G401 (cell line): ENCODE data around the gene ZNF646. TPM values are rescaled to one million over a fixed set of nuclear protein-coding genes. Genes with fewer than 3 reads are reported as not detected.

Experiments used
- DNase-seq: peaks from one replicate; pipeline ENCODE4 v3.0.0-alpha.2; 2015; ENCODE audit warnings: low spot score
- in situ Hi-C: cut with HindIII; loops from 2 replicates; pipeline ENCODE4 v1.10.0; 2016; ENCODE audit warnings: low sequenced_read_pairs, mixed read lengths
- total RNA-seq: library from RNA; depleted of rRNA; stranded (reverse); fragments of >200 nt; shearing (Covaris generic); gene quantifications from 2 replicates; pipeline ENCODE4 v1.2.3, GENCODE V29; 2014

Gene ZNF646
- total RNA-seq, 1 experiment from 2014 or later, result 21.2 TPM

- in situ Hi-C loops, result no loop called here
These were observed 10.2 kb upstream of the ZNF646 start for GRCh38 chr16:31063843-31064611.

DNA sequence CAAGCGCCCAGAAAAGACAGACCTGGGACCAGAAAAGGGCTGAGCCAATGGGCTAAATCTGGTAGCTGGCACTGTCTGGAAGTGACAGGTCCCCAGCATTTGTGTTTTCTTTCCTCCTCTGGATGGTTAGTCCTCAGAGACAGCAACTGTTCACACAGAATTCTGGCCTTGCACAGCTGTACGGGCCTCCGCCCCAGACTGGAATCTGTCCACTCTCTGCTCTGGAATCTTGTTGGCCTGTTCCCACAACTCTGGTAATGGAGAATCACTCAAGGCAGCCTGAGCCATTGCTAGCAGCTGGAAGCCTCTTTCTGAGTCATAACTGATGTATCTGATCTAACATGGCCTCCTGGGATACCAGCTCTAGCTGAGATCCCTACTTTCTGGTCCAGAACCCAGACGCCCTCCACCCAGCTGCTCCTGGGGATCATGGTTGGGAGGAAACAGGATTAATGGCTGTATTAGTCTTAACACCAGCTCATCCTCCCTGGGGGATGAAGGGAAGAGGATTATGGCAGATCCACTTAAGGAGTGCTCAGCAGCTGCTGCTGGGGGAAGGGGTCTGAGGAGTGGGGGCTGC lies 9.2 kb upstream of the ZNF646 start:
- in situ Hi-C loops, result no loop called here
- no peak for DNase-seq

More at GRCh38 chr16:31063843-31064611, 10.2 kb upstream of the ZNF646 start:
- no peak for DNase-seq

DNA sequence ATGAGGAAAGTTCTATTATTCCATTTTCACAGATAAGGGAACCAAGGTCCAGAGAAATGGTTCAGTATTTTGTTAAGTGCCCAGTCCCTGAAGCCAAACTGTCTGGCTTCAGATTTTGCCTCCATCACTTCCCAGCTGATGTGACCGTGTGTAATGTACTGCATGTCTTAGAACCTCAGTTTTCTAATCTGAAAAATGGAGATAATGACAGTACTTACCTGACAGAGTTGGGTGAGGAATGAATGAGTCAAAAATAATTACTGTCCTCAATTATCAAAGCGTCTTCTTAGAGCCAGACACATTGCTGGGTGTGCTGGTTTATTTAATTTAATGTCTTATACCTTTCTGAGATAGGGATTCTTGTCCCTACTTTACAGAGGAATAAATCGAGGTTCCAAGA lies 6.9 kb upstream of the ZNF646 start:
- no peak for DNase-seq
- in situ Hi-C loops, result no loop called here

- in situ Hi-C loops, result no loop called here
These were observed 2.4 kb upstream of the ZNF646 start for GRCh38 chr16:31071861-31072260.

DNA sequence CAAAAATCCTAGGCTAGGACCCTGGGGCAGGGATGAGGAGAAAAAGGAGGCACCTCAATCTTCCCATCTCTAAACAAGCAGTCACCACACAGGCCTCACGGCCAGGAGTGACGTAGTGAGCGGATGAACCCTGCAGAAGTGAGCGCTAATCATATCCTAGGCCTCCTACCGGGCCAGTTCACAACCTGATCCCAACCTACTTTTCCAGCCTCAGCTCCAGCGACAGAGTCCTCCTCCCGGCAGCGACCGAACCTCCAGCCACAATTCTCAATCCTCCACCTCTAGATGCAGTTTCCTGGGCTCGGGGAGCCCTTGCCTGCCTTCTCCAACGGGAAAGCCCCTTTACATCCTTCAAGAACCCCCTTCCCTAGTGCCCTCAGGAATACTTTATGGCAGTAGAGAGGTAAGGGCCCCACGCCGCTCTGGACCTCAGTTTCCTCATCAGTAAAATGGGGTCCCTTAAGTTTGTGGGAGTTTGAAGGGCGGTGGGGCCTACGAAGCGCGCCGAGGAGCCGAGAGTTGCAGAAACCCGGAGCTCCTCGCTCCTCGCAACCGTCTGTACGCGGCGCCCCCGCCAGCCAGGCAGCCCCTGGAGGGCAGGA lies 1.6 kb upstream of the ZNF646 start:
- in situ Hi-C loops, result no loop called here
- peak; percentile 70 for DNase-seq

More at GRCh38 chr16:31071861-31072260, 2.4 kb upstream of the ZNF646 start:
- DNase-seq, result peak; percentile 23

GRCh38 chr16:31073142-31073969 lies 866 bp upstream of the ZNF646 start:
- peak; percentile 94 for DNase-seq
- in situ Hi-C loops, result no loop called here

DNA sequence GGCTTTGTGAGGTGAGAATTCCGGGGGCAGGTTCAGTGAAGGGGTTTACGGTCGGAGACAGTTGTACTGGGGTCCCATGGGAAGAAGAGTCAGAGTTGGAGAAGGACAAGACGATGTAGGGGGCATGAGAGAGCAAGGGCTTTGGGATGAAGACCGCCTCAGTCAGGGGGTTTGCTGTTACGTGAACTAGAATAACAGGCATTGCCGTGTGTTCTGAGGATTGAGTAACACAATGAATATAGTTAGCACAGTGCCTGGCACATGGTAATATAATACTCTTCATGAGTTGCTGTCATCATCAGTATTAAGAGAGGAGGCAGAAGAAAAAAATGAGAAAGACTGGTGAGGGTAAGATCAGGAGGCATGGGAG lies 577 bp downstream of the ZNF646 start:
- in situ Hi-C loops, result no loop called here
- no peak for DNase-seq

DNA sequence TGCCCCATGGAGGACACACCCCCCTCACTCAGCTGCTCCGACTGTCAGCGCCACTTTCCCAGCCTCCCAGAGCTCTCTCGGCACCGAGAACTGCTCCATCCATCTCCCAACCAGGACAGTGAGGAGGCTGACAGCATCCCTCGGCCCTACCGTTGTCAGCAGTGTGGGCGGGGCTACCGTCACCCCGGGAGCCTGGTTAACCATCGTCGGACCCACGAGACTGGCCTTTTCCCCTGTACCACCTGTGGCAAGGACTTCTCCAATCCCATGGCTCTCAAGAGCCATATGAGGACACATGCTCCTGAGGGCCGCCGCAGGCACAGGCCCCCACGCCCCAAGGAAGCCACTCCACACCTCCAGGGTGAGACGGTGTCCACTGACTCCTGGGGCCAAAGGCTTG lies 2.1 kb downstream of the ZNF646 start:
- in situ Hi-C loops, result no loop called here
- no peak for DNase-seq

GRCh38 chr16:31077024-31077423 lies 2.8 kb downstream of the ZNF646 start:
- in situ Hi-C loops, result no loop called here
- no peak for DNase-seq

DNA sequence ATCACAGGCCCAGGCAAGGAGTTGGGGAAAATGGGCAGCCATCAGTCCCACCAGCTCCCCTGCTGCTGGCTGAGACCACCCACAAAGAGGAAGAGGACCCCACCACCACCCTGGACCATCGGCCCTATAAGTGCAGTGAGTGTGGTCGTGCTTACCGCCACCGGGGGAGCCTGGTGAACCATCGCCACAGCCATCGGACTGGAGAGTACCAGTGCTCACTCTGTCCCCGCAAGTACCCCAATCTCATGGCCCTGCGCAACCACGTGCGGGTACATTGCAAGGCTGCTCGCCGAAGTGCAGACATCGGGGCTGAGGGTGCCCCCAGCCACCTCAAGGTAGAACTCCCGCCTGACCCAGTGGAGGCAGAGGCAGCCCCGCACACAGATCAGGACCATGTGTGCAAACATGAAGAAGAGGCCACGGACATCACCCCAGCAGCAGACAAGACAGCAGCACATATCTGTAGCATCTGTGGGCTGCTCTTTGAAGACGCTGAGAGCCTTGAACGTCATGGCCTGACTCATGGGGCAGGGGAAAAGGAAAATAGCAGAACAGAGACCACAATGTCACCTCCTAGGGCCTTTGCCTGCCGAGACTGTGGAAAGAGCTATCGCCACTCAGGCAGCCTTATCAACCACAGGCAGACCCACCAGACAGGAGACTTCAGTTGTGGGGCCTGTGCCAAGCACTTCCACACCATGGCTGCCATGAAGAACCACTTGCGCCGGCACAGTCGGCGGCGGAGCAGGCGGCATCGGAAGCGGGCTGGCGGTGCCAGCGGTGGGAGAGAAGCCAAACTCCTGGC lies 3.6 kb downstream of the ZNF646 start:
- in situ Hi-C loops, result no loop called here
- DNase-seq, result no peak

DNA sequence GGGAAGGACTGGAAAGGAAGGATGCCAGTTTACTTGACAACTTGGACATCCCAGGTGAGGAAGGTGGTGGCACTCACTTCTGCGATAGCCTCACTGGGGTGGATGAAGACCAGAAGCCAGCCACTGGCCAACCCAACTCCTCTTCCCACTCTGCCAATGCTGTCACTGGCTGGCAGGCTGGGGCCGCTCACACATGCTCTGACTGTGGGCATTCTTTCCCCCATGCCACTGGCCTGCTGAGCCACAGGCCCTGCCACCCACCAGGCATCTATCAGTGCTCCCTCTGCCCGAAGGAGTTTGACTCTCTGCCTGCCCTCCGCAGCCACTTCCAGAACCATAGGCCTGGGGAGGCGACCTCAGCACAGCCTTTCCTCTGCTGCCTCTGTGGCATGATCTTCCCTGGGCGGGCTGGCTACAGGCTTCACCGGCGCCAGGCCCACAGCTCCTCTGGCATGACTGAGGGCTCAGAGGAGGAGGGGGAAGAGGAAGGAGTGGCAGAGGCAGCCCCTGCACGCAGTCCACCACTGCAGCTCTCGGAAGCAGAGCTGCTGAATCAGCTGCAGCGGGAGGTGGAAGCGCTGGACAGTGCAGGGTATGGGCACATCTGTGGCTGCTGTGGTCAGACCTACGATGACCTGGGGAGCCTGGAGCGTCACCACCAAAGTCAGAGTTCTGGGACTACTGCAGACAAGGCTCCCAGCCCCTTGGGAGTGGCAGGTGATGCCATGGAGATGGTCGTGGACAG lies 4.5 kb downstream of the ZNF646 start:
- in situ Hi-C loops, result no loop called here
- no peak for DNase-seq

- in situ Hi-C loops, result no loop called here
- no peak for DNase-seq
These were observed 5.2 kb downstream of the ZNF646 start for GRCh38 chr16:31079342-31079944.

- in situ Hi-C loops, result no loop called here
- DNase-seq, result no peak
These were observed 5.9 kb downstream of the ZNF646 start for GRCh38 chr16:31080035-31080629.

DNA sequence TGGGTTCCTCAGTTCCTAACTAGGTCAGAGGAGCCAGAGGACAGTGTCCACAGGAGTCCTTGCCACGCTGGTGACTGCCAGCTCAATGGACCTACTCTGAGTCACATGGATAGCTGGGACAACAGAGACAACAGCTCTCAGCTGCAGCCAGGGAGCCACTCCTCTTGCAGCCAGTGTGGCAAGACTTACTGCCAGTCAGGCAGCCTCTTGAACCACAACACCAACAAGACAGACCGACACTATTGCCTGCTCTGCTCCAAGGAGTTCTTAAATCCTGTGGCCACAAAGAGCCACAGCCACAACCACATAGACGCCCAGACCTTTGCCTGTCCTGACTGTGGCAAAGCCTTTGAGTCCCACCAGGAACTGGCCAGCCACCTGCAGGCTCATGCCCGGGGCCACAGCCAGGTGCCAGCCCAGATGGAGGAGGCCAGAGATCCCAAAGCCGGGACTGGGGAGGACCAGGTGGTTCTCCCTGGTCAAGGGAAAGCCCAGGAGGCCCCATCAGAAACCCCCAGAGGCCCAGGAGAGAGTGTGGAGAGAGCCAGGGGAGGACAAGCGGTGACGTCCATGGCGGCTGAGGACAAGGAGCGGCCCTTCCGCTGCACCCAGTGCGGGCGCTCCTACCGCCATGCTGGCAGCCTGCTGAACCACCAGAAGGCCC lies 6.7 kb downstream of the ZNF646 start:
- in situ Hi-C loops, result no loop called here
- DNase-seq, result no peak

DNA sequence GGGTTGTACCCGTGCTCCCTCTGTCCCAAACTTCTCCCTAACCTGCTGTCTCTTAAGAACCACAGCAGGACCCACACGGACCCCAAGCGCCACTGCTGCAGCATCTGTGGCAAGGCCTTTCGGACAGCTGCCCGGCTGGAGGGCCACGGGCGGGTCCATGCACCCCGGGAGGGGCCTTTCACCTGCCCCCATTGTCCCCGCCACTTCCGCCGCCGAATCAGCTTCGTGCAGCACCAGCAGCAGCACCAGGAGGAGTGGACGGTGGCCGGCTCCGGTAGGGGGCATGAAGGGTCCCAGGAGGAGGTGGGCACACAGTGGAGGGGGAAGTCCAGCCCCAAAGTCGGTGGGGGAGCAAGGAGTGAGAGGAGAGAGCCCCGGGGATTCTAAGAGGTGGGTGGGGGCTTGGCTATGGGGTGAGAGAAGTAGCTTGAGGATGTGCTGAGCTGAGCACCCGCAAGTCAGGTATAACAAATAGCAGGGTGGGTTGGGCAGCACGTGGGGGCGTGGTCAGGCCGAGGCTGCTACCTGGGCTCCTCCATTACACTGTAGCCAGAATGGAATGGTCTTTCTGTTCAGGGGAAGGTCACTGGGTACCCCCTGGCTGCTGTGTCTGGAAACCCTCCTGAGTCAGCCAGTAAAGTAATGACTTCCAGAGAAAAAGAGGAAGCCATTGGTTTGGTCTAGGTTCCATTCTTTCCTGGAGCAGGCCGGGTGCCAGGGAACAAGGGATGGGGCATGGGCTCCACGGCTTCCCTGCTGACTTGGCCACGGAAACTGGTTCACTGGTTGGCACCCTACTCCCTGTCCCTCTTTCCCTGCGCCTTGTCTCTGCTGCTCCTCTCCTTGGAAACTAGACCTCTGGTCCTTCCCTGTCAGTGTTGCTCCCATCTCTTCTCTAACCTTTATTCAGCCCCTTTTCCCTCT lies 7.5 kb downstream of the ZNF646 start:
- in situ Hi-C loops, result no loop called here
- DNase-seq, result peak; percentile 40

DNA sequence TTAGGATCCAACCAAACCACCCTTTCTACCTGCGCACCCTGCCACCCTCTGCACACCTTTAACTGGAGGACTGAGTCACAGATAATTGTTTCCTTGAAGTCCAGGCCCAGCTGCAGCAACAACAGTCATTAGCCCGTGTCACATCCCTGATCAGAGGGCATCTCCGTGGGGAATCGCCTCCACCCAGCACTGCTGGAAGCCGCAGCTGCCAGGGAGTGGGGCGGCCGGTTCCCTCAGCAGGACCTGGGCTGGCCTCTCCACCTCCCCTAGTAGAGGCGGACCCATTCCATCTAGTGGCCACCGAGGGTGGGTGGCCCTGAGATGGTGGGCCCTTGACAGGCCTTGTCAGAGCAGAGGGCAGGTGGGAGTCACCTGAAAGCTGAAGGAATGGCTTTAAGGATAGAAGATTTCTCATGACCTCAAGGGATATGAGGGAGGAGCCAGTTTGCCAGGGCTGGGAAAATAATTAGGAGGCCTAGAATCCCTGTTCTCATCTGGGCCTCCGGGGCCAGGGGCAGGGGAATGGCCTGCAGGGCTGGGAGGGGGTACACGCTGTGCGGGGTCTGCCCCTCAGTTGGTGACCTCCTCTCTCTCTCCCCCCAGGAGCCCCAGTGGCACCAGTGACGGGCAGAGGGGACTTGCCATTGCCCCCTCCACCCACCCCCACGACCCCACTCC lies 8.3 kb downstream of the ZNF646 start:
- in situ Hi-C loops, result no loop called here
- DNase-seq, result no peak
